GM18505 (cell line): ENCODE measurements around the gene FAM107B.

Source experiments
- ATAC-seq: cut with Tn5 transposase; IDR thresholded peaks from one replicate; pipeline ENCODE4 v1.9.1; 2021; ENCODE audit not compliant: unreplicated experiment
- POLR2A ChIP-seq: IDR thresholded peaks from 4 replicates; pipeline ENCODE4 v1.6.1; 2011; ENCODE audit warnings: borderline replicate concordance; ENCODE audit not compliant: insufficient read depth, insufficient read length; ENCODE audit errors: extremely low read depth

FAM107B gene

GRCh38 chr10:14605231-14605925 is 169.3 kb downstream of the FAM107B start:
- peak; percentile 36 for ATAC-seq
- TF ChIP-seq POLR2A: no peak

GRCh38 chr10:14604181-14605142 is 170.2 kb downstream of the FAM107B start:
- peak; percentile 51 for ATAC-seq
- peak; percentile 72 for TF ChIP-seq POLR2A

GRCh38 chr10:14603534-14604102 is 171.1 kb downstream of the FAM107B start:
- no peak for TF ChIP-seq POLR2A
- ATAC-seq: peak; percentile 14

- no peak for TF ChIP-seq POLR2A
- ATAC-seq: no peak
These were observed 171.7 kb downstream of the FAM107B start for GRCh38 chr10:14602807-14603533.

GRCh38 chr10:14601872-14602725 is 172.6 kb downstream of the FAM107B start:
- ATAC-seq: no peak
- peak; percentile 36 for TF ChIP-seq POLR2A

GRCh38 chr10:14601326-14601725 is 173.4 kb downstream of the FAM107B start:
- ATAC-seq: no peak
- TF ChIP-seq POLR2A: no peak

- TF ChIP-seq POLR2A: no peak
- ATAC-seq: no peak
These were observed 174.6 kb downstream of the FAM107B start for GRCh38 chr10:14600065-14600464.

GRCh38 chr10:14598809-14599764 is 175.6 kb downstream of the FAM107B start:
- ATAC-seq: no peak
- no peak for TF ChIP-seq POLR2A

- no peak for TF ChIP-seq POLR2A
- ATAC-seq: no peak
These were observed 179.0 kb downstream of the FAM107B start for GRCh38 chr10:14595526-14596182.

- TF ChIP-seq POLR2A: no peak
- ATAC-seq: no peak
These were observed 179.7 kb downstream of the FAM107B start for GRCh38 chr10:14594878-14595525.
